ENCODE measurements around the gene IQCH.

IQCH gene

DNA sequence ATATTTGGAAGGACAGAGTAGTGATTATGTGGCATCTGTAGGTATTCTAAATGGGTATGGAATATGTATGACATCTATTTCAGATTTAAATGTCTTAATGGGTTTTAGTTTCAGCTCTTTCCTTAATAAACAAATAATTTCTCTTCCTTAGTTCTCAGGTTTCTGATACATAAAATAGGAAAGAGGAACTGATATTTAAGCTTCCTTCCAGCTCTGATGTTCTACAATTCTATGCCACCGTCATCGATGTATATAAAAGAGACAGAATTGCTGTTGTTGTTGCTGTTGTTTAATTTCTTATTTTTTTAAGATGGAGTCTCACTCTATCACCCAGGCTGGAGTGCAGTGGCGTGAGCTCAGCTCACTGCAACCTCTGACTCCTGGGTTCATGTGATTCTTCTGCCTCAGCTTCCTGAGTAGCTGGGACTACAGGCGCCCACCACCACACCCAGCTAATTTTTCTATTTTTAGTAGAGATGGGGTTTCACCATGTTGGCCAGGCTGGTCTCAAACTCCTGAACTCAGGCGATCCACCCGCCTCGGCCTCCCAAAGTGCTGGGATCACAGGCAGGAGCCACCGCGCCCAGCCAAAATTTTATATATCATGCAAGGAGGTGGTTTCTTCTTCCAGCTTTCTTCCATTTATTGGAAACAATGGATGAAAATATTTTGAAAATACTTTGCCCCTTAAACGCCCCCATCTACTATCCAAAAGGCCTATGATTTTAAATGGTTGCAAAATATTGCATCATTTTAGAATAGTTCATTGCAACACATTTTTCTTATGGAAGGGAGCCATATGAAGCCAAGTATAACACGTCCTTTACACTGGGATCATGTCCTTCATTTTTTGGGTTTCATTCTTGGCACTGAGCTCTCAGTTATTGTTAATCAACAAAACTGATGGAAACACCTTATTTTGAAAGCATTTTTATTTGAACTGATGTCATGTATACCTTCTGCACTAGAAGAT is 252.5 kb downstream of the IQCH start:
- FAIRE-seq: no peak

DNA sequence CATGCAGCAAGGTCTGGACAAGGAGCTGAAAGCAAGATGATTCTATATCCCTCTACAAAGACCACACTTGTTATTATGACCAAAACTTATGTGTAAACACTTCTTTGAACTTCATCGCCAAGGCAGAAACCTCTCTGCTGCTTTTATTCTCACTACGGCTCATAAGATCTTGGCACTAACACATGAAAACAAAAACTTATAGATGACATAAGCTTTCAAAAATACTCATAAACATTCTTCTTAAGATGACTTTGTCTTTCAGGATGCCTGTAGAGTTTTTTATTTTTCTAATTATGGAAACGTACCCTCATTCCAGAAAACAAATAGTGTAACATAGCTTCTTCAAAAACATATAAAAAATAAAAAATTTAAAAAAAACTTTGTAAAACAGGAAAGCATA is 253.8 kb downstream of the IQCH start:
- no peak for FAIRE-seq

DNA sequence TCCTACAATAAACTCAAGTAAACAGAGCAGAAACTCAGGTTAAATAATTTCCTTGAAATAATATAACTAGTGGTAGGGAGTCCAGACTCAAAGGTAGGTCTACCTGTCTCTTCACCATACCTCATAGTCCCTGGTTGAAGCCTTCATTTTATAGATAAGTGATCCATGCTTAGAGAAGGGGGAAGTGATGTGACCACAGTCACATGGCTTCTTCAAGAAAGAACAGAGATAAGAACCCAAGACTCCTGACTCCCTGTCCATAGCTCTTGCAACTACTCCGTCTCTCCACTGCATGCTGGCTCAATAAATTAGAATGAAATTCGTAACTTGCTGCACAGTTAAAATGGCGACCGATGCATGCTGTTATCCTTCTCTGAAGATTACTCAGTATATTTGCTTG is 255.3 kb downstream of the IQCH start:
- no peak for FAIRE-seq

DNA sequence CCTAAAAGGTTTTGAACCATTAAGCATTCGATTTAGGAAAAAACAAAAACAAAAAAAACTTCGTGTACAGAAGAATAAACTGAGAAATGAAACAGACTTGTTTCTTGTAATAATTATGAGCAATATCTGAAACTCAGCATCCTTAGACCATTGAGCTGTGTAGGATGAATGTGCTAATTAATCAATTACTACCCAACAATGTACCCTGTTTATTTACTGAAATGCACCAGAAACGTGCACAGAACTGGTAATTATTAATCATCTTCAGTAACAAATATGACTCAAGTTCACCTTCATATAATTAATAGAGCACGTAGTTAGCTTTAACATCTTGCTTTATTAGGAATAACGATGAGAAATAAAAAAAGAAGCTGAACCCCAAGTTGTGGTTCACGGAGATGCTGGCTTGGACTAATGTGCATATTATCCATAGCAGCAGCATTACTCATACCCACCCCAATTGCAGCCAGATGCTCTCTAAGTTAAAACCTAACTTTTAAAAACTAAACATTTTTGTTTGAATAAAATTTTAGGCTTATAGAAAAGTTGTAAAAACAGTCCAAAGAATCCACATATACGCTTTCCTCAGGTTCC is 256.1 kb downstream of the IQCH start:
- FAIRE-seq: no peak

DNA sequence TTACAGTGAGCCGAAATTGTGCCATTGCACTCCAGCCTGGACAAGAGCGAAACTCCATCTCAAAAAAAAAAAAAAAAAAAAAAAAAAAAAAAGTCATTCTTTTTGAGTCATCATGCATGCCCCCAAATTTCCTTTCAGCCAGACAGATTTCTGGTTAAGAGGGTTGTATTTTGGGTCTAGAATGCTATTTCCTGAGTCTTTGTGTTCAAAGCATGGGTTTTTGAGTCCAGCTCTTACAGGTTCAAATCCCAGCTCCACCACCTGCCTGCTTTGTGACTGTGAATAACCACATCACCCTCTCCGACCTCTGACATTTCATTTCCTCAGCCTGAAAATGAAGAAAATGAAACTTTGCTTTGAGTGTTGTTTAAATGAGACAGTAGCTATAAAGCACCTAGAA is 257.0 kb downstream of the IQCH start:
- FAIRE-seq: no peak

DNA sequence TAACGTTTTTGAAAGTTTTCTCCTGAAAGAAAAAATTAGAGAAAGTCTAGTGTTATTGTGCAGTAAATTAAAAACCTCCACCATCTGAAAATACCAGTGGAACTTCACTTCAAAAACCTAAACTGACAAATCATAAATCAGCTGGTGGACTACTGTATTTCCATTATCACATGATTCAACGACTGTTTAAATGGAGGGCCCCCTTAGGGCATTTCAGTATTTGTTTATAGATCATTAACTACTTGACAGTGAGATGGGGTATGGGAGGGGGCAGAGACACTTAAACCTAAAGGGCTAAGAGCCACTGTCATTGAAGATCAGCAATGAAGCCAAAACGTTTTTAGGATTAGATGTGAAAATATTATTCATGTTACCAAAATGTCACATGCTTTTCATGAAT is 257.6 kb downstream of the IQCH start:
- no peak for FAIRE-seq

DNA sequence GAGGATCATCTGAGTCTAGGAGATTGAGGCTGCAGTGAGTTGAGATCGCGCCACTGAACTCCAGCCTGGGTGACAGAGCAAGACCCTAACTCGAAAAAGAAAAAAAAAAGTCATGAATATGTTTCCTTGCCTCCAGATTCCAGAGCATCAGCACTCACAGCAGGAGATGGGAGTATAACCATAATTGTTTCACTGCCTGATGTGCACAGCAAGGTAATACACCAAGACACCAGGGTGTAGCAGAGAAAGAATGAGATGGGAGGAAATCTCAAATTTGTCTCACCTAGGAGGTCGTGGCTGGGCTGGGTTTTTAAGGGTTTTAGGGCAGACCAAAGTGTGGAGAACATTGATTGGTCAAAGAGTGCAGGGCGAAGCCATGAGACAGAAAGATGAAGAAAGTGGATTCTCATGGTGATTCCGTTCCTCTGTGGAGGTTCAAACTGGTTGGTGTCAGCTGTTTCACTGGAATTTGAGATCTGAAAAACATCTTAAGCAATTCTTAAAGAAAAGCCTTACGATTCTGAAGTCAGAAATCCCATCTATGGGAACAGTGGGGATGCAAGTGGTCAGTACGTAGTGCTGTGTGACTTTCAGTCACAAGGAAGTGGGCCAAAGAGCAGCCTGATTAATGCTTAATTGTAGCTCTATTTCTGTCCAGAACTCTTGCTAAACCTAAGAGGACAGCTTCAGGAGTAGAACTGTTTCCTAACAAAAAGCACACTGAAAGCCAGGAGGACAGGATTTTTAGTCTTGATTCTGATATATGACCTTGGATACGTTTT is 258.5 kb downstream of the IQCH start:
- no peak for FAIRE-seq

DNA sequence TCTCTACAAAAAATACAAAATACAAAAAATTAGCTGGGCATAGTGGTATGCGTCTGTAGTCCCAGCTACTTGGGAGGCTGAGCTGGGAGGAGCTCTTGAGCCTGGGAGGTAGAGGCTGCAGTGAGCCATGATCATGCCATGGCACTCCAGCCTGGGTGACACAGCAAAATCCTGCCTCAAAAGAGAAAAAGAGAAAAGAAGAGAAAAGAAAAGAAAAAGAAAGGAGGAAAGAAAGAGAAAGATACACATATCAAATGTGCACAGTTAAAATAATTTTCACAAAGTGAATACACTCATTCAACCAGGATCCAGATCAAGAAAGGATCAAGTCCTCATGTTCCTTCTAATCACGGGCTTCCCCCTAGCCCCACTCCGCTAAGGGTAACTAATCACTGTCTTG is 260.5 kb downstream of the IQCH start:
- no peak for FAIRE-seq

DNA sequence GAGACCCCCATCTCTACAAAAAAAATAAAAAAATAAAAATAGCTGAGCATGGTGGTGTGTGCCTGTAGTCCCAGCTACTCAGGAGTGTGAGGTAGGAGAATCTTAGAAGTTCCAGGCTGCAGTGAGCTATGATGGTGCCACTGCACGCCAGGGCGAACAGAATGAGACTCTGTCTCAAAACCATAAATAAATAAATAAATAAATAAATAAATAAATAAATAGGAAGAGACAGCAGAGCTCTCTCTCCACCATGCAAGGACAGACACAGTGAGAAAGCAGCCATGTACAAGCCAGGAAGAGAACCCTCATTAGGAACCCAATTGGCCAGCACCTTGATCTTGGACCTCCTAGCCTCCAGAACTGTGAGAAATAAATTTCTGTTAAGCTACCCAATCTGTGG is 261.0 kb downstream of the IQCH start:
- FAIRE-seq: no peak

DNA sequence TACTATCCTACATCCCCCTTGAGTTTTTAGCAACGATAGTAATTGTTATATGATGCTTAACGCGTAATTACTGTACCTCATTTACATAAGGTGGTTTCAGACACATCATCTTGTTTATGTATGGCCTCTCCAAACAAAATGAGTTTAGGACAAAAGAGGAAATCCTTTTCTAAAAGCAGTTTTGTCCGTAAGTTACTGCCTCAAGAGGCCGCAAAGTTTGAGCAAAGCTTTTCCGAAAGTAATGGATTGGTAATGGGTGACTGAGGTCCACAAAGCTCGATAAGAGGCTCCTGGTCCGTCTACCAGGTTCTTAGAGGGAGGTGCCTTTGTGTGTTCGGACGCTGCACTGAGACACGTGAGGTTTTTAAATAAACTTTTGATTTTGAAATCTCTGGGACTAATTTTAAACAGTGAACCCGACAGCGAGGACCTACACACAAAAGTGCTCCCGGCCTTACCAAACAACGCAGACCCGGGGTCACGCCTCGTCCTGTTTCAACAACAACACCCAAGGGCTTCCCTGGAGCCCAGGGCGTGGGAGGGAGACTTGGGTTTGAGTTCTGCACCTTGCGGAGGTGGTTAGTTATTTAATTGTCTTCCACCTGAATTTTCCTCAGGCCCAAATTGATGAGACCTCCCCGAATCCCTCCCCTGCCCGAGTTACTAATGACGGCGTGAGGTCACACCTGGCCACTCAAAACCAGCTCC is 265.9 kb downstream of the IQCH start:
- FAIRE-seq: no peak

DNA sequence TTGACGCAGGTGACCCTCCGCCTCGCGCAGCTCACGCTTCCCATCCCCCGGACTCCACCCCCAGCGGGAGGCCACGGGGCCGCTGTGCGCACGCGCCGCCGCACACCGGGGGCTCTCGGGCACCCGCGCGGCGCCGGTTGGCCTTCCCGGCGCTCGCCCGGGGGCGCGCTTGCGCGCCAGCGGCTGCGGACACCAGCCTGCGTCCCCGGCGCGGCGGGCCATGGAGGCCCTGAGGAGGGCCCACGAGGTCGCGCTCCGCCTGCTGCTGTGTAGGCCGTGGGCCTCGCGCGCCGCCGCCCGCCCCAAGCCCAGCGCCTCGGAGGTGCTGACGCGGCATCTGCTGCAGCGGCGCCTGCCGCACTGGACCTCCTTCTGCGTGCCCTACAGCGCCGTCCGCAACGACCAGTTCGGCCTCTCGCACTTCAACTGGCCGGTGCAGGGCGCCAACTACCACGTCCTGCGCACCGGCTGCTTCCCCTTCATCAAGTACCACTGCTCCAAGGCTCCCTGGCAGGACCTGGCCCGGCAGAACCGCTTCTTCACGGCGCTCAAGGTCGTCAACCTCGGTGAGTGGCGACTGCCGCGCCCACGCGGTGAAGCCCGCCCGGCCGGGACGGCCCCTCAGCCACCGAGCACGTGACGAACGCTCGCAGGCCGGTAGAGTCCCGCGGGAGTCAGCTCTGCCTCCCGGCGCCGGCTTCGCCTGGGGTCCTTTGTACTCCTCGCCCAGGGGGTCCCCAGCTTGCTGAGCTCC is 266.6 kb downstream of the IQCH start, which contains the start of gene C15orf61:
Gene C15orf61, plus strand, starts transcription at position 103 of the 754 bp plus-strand sequence. Its CDS starts 118 bp downstream, at position 221.
- no peak for FAIRE-seq

DNA sequence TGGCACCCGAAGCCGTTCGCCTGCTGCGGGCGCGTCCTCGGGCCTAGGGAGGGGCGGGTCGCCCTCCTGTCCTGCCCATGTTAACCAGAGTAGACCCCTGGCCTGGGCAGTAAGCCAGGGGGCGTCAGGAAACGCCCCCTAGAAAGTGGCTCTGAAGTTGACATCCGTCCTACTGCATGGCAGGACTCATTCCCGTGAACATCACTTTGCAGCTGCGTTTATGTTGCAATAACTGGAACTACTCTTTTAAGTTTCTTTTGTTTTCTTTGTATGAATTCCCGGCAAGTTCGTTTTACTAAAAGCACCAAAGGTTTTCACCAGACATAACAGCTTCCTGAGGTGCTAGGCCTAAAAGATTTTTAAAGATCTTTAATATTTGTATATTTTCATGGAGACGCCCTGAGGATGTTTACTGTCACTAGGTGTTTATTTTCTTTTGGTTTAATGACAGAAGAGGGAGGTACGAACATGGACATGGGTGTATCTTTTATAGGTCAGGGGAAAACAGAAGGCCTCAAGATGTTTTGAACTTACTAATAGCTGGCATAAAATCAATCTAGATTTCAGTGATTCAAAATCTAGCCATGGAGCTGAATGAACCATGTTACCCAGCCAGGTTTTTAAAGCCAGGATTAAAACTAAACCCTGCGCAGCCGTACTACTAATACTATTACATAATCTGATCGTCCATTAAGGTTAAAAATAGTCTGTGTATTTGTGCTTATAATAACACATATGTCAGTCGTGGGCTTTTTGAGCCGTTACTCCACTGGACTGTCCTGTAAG is 267.4 kb downstream of the IQCH start:
- FAIRE-seq: no peak

DNA sequence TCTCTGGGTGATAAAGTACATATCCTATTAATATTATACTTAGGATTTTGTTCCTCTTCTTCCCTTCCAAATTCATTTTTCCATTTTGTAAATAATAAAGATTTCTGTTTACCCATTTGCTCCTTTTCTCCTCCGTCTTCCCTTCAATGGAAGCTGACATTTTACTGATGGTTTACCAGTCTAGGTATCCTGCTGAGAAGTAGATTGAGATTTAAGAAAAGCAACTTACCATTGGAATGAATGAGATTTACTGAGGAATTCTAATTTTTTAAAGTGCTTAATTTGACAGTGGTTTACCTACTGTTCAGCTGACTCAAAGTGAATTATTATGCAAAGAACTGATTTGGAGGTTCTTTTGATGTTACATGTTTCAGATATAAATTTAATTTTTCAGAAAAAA is 268.7 kb downstream of the IQCH start:
- no peak for FAIRE-seq

DNA sequence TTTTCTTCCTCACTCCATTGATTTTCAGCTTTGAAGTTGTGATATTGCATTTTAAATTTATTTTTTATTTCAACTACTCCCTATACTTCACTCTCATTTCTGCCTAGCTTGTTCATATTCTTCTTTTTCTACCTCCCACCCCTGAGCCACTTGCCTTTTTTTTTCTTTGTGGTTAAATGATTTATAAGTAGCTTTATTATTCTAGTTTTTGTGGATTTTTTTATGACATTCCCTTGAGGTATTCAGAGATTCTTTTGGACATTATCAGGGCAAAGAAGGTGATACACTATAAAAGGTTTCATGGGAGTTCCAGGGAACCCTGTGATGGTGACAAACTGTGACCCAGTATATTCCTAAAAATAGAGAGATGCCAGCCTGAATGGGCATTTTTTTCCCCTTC is 269.6 kb downstream of the IQCH start:
- FAIRE-seq: no peak

DNA sequence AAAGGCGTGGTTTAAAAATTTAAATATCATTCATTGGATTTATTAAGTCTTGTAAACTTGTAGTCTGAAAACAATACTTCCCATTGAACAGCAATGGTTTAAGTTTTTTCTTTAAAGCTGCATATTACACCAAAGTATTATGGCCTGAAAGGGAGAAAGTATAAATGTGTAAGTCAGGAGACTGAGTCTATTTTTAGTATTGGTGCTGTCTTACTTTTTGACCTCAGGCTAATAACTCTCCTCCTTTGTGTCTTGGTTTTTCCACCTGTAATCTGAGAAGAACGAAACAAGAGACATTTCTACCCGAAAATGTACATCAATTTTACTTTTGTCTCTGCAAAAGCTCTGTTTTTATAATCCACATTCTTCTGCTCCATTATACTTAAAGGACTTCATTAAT is 273.9 kb downstream of the IQCH start:
- FAIRE-seq: no peak

DNA sequence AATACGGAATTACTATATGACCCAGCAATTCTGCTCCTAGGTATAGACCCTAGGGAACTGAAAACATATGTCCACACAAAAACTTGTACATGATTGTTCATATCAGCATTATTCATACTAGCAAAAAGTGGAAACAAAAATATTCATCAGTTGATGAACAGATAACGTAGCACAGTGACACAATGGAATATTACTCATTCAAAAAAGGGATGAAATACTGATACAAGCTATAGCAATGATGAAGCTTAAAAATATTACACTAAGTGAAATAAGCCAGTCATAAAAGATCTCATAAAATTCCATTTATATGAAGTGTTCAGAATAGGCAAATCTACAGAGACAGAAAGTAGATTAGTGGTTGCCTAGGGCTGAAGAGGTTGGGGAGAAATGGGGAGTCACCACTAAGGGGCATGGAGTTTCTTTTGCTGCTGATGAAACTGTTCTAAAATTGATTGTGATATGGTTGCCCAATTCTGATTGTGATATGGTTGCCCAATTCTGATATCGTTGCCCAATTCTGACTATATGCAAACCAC is 276.9 kb downstream of the IQCH start:
- FAIRE-seq: no peak

DNA sequence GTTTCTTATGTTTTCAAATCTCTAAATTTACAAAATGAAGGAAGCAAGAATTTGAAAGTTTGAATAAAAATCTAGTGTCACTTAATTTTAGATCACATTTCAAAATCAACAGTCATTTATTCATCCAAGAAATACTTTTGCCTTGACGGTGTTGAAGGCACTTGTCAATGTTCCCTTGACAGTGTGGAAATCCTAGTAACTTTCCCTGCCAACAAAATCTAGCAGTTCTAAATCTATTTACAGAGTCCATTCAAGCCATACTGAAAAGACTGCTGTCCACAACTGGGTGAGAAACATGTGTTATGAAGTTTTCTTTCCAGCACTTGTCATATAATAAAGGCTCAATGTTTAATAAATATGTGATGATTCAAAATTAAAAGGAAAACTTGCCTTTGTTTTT is 279.3 kb downstream of the IQCH start:
- peak; percentile 15 for FAIRE-seq

DNA sequence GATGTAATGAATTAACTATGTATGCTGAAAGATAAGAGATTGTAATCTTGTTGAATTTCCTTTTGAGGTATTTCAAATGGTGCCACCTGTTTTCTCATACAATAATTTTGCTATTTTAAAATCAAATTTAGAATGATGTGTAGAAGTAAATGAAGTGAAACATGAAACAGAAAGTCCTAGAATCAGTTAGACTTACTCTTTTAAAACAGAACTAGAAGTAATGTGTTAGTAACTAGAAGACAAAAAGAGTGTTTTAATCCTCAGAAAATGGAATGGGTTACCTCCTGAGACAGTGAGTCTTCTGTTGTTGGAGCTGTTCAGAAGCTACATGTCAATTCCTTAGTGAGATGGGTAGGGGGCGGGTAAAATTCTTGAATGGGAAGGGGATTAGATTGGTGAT is 279.8 kb downstream of the IQCH start:
- FAIRE-seq: no peak

DNA sequence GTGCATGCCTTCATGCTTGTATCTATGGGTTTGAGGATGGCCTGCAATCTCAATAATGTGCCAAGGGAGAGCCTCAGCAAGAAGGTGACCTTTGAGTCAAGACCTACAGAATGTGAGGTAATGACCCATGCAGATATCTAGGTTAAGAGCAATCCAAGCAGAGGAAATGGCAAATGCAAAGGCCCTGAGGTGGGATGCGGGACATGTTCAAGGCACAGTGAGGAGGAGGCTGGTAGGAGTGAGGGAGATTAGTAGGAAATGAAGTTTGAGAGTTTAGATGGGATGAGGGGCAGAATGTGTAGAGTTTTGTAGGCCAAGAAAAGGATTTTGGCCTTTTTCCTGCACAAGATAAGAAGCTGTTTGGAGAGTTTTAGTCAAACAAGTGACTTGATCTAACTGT is 283.2 kb downstream of the IQCH start:
- no peak for FAIRE-seq

DNA sequence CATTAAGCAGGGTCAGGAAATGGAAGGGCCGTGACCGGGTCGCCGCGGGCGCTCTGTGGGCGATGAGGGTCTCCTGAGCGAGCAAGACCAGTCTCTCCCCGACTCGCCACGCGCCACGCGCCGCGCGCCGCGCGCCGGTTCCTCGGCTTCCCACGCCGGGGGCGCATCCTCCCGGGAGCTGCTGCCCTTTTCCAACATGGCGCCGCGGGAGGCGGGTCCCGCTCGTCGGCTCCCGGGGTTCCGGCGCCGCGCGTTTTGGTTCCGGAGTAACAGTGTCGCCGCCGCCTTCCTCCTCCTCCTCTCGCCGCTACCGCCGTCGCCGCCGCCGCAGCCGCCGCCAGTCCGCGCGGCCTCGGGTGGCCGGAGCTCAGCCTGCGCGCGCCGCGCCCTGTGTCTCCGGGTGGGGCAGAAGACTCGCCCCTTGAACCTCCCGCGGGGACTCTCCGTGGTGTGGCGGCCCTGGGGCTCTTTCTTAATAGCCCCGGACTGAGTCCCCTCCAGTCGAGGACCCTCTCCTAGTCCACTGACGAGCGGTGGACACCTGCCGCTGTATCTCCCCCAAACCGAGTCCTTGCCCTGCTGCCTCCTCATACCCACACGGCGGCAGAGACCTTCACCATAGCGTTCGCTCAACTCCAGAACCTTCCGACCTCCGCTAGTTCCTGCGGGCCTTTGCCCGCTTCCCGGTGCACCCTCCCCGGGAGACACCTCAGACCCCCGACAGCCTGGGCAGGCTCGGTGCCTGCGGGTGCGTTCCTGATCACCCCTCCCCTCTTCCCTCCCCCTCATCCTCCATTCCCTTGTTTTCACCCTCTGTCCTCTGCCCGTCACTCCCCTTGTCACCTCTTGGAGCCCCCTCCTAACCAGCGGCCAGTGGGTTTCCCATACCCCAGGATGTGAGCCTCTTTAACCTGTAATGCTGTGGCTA is 288.1 kb downstream of the IQCH start, which contains the start of gene MAP2K5:
Gene MAP2K5, plus strand, starts transcription at position 284 of the 928 bp plus-strand sequence. Its CDS starts 633 bp downstream, at position 917.
- FAIRE-seq: no peak
